K562 (cell line): ENCODE results near the gene SORCS2.

ENCODE experiments used
- CBFA2T3 ChIP-seq: fragments of 450-650 bp; IDR thresholded peaks from 2 replicates; pipeline ENCODE4 v1.6.1; 2017
- CTBP1 ChIP-seq: fragments of 450-650 bp; IDR thresholded peaks from 2 replicates; pipeline ENCODE4 v1.6.1; 2016; ENCODE audit warnings: borderline replicate concordance
- FOS ChIP-seq: IDR thresholded peaks from 3 replicates; pipeline ENCODE4 v1.6.1; 2011; ENCODE audit not compliant: insufficient read length; ENCODE audit errors: extremely low read depth
- HNRNPL ChIP-seq: fragments of 200-400 bp; formaldehyde crosslinking; IDR thresholded peaks from 2 replicates; pipeline ENCODE4 v1.6.1; 2017; ENCODE audit warnings: low read depth, mild to moderate bottlenecking, low read length
- POLR2A ChIP-seq: fragments of 450-650 bp; conservative IDR thresholded peaks from 2 replicates; pipeline ENCODE4 v1.6.1; 2016
- PURB ChIP-seq: sonication (generic); formaldehyde crosslinking; IDR thresholded peaks from 2 replicates; pipeline ENCODE4 v1.9.0; 2021; ENCODE audit warnings: low read depth, mild to moderate bottlenecking, missing genetic modification reagents
- RFX5 ChIP-seq: IDR thresholded peaks from 2 replicates; pipeline ENCODE4 v1.6.1; 2011; ENCODE audit warnings: low read depth, mild to moderate bottlenecking, improper control_type of control experiment, low read length
- RNF2 ChIP-seq: sonication (generic); IDR thresholded peaks from 2 replicates; pipeline ENCODE4 v1.6.1; 2016
- SRSF1 ChIP-seq: fragments of 200-400 bp; formaldehyde crosslinking; IDR thresholded peaks from 2 replicates; pipeline ENCODE4 v1.6.1; 2017; ENCODE audit warnings: mild to moderate bottlenecking, low read depth, low read length, moderate library complexity
- ZNF274 ChIP-seq: IDR thresholded peaks from 2 replicates; pipeline ENCODE4 v1.6.1; 2011; ENCODE audit warnings: low read depth, mild to moderate bottlenecking, low read length, moderate library complexity, borderline replicate concordance
- ZNF311 ChIP-seq: fragments of 250-450 bp; sonication (Bioruptor Pico); IDR thresholded peaks from 2 replicates; pipeline ENCODE4 v1.4.0; 2020; ENCODE audit warnings: mild to moderate bottlenecking, moderate library complexity
- TF ChIP-seq, protein P1 (sequence below), 3 experiments: IDR thresholded peaks in 2 of 3; conservative IDR thresholded peaks in 1 of 3; 2 replicates each; pipeline ENCODE4 v1.5.1; 2011 to 2012; ENCODE audit warnings: low read length in 3 of 3, mild to moderate bottlenecking in 3 of 3, control low read depth in 2 of 3, improper control_type of control experiment in 1 of 3, inconsistent platforms in 1 of 3, low read depth in 1 of 3, mixed read lengths in 1 of 3, moderate library complexity in 1 of 3; ENCODE audit not compliant: insufficient read depth in 2 of 3
- TF ChIP-seq, protein P2 (sequence below): sonication (generic); formaldehyde crosslinking; IDR thresholded peaks from 2 replicates; pipeline ENCODE4 v1.8.0; 2022; ENCODE audit warnings: mild to moderate bottlenecking, low read depth, missing genetic modification reagents
- TF ChIP-seq, protein P3 (sequence below): fragments of 250-450 bp; sonication (Bioruptor Pico); IDR thresholded peaks from 2 replicates; pipeline ENCODE4 v1.8.0; 2021; ENCODE audit warnings: moderate library complexity, mild to moderate bottlenecking, inconsistent platforms

DNA sequence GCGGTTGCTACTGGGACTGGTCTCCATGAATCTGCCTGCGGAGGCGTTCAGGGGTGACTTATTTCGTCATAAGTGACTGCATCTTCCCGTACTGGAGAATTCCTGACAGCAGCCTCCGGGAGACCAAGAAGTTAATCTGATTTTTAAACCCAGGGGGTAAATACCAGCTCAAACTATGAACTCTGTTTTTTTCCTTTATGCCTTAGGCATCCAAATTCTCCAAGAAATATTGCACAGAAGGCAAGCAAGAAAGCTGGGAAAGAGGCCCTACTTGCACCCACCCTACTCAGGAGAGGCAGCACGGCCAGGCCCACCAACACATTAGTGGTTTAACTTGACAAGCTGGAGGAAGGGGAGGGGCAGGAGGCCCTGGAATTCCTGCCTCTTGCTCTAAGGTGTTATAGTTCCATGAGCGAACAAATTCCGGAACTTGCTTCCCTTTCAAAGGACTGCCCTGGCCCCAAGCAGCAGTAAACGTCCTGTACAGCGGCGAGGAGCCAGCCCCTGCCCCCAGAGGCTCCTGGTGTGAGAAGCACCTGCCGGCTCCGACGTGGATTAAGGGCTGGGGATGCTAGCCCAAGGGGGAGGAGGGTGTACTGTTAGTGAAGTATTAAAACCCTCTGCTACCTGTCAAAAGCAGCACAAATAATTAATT lies 570.2 kb downstream of the SORCS2 start:
- TF ChIP-seq POLR2A, result no peak
- no peak for TF ChIP-seq ZNF311
- no peak for TF ChIP-seq ZNF274
- TF ChIP-seq, protein P1, sequence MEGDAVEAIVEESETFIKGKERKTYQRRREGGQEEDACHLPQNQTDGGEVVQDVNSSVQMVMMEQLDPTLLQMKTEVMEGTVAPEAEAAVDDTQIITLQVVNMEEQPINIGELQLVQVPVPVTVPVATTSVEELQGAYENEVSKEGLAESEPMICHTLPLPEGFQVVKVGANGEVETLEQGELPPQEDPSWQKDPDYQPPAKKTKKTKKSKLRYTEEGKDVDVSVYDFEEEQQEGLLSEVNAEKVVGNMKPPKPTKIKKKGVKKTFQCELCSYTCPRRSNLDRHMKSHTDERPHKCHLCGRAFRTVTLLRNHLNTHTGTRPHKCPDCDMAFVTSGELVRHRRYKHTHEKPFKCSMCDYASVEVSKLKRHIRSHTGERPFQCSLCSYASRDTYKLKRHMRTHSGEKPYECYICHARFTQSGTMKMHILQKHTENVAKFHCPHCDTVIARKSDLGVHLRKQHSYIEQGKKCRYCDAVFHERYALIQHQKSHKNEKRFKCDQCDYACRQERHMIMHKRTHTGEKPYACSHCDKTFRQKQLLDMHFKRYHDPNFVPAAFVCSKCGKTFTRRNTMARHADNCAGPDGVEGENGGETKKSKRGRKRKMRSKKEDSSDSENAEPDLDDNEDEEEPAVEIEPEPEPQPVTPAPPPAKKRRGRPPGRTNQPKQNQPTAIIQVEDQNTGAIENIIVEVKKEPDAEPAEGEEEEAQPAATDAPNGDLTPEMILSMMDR (IDR thresholded peaks at IDR 0.05 in 2 of 3, conservative IDR thresholded peaks at IDR 0.05 in 1 of 3; ENCODE audit: insufficient read depth in 2 of 3, low read depth in 1 of 3, low read length in 3 of 3), result no peak
- TF ChIP-seq FOS, result no peak
- TF ChIP-seq, protein P2, sequence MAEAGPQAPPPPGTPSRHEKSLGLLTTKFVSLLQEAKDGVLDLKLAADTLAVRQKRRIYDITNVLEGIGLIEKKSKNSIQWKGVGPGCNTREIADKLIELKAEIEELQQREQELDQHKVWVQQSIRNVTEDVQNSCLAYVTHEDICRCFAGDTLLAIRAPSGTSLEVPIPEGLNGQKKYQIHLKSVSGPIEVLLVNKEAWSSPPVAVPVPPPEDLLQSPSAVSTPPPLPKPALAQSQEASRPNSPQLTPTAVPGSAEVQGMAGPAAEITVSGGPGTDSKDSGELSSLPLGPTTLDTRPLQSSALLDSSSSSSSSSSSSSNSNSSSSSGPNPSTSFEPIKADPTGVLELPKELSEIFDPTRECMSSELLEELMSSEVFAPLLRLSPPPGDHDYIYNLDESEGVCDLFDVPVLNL (CRISPR knock-in tag), result no peak
- TF ChIP-seq PURB (CRISPR knock-in tag), result no peak
- no peak for TF ChIP-seq CBFA2T3
- TF ChIP-seq RNF2, result no peak
- TF ChIP-seq, protein P3, sequence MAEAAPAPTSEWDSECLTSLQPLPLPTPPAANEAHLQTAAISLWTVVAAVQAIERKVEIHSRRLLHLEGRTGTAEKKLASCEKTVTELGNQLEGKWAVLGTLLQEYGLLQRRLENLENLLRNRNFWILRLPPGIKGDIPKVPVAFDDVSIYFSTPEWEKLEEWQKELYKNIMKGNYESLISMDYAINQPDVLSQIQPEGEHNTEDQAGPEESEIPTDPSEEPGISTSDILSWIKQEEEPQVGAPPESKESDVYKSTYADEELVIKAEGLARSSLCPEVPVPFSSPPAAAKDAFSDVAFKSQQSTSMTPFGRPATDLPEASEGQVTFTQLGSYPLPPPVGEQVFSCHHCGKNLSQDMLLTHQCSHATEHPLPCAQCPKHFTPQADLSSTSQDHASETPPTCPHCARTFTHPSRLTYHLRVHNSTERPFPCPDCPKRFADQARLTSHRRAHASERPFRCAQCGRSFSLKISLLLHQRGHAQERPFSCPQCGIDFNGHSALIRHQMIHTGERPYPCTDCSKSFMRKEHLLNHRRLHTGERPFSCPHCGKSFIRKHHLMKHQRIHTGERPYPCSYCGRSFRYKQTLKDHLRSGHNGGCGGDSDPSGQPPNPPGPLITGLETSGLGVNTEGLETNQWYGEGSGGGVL (CRISPR knock-in tag), result no peak
- no peak for TF ChIP-seq HNRNPL
- no peak for TF ChIP-seq RFX5
- TF ChIP-seq SRSF1, result no peak
- no peak for TF ChIP-seq CTBP1
